VCaP (cell line): ENCODE data around the gene CCR5.
A peak's percentile ranks its signal among the peaks of the same experiment; 100 is the strongest.
"Not testable (repeated sequence)": the region's sequence is repeated elsewhere in the genome, so short reads cannot be mapped to it uniquely, and the experiment has no call there.

Experiments used
- H3K27ac ChIP-seq: fragments of 450-650 bp; 2 replicates; pipeline ENCODE4 v1.5.1; 2017
- TF ChIP-seq, protein P1 (sequence below): fragments of 450-650 bp; conservative IDR thresholded peaks from 2 replicates; pipeline ENCODE4 v1.5.1; 2017; ENCODE audit warnings: mild to moderate bottlenecking, moderate library complexity

CCR5 gene

DNA sequence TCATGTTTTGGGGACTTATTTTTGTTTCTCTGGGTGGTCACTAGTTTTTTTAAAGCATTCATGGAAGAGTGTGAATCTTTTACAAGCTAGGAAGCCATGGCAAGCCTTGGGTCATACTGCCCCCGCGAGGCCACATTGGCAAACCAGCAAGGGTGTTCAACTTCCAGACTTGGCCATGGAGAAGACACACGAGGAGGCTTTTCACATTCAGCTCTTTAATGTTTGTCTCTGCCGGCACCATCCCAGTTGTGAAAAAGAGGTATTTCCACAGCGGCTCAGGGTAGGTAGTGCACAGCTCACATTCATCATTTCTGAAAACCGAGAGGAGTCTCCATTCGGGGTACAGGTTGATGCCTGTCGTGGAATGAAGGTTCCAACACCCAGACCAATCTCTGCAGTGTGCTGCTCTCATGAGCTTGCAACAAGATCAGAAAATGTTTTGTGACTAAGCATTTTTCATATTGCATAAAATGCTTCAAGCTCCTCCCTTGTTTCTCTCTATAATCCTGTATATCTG lies 7.7 kb downstream of the CCR5 start:
- H3K27ac ChIP-seq = no peak overlapping the region
- TF ChIP-seq, protein P1, sequence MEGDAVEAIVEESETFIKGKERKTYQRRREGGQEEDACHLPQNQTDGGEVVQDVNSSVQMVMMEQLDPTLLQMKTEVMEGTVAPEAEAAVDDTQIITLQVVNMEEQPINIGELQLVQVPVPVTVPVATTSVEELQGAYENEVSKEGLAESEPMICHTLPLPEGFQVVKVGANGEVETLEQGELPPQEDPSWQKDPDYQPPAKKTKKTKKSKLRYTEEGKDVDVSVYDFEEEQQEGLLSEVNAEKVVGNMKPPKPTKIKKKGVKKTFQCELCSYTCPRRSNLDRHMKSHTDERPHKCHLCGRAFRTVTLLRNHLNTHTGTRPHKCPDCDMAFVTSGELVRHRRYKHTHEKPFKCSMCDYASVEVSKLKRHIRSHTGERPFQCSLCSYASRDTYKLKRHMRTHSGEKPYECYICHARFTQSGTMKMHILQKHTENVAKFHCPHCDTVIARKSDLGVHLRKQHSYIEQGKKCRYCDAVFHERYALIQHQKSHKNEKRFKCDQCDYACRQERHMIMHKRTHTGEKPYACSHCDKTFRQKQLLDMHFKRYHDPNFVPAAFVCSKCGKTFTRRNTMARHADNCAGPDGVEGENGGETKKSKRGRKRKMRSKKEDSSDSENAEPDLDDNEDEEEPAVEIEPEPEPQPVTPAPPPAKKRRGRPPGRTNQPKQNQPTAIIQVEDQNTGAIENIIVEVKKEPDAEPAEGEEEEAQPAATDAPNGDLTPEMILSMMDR = peak; percentile 81

DNA sequence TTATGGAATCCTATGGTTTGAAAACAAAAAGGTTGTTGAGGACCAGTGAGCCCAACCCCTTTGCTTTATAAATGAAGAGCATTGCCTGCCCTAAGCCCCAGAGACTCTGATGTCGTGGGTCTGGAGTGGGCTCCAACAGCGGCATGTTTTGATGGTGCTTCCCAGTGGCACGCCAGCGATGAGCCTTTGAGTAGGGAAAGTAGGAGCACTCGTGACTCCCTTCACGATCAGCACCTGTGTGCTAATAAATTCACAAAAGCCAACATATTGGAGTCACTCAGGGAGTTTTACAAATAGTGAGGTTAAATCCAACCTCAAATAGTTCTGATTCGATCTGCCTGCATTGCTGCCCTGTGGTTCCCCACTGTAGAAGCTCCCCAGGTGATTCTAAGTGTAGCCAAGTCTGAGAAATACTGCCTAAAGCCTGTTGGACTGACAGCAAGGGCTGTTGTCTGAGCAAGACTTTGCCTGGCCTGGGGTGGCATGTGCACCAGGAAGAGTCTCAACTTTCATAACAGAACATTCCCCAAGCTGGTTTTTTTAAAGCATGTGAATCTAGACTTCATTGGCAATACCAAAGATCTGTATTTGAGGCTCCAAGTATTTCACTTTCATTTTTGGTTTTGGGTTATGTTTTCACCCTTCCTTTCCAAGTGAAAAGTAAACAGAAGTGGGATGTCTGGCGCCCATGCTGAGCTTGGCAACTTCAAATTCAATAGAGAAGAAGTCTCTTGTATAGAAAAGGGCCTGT lies 9.9 kb downstream of the CCR5 start:
- TF ChIP-seq, protein P1 = no peak
- peak overlapping the region; percentile 10; the same call in 1 of the 2 replicates for H3K27ac ChIP-seq

DNA sequence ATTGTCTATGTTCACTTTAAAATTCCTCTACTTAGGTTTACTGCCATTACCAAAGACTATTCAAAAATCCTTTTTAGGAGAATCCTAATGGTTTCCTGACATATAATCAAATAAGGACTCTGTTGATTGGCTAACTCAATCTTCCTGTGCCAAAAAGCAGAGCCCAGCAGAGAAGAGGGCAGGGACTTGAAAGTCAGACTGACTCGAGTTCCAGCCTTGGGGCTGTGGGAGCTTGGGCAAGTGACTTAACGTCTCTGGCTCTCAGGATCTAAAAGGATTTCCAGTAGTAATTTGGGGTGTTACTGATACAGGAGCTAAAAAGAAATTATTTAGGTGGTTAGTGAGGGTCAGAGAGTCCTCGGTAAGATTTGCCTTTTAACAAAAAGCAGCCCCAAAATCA lies 10.9 kb downstream of the CCR5 start:
- H3K27ac ChIP-seq = peak overlapping the region; percentile 63
- TF ChIP-seq, protein P1 = no peak

DNA sequence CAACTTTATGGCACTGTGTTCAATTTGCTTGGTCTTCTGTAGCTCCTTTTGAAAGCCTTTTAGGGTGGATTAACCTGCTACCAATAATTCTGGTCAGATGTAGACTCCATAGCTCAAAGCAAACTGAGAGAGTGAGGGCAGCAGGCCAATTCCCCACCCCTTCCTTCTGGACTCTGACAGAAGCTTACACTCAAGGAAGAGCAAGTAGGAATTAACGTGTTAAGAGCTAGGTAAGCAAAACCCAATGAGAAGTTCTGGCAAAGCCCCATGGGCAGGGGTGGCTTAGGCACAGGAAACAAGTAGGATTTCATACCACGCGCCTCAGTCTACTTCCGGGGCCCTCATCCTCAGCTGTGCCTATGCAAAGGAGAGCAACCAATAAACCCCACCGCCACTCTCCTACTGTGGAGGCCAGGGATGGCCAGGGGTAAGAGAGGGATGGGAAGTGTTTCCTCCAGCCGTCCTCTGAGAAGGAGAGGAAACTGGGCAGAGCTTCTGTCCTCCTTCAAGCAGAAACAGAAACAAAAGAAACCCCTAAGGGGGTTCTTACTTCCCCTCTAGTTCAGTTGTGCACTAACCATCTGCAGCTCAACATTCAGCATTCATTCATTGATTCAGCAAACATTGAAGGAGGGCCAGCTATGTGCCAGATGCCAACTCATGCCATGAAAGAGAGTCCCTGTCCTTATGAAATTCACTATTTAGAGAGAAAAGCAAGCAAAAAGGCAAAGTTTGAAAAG lies 12.6 kb downstream of the CCR5 start:
- TF ChIP-seq, protein P1 = no peak
- peak overlapping the region; percentile 63 for H3K27ac ChIP-seq

DNA sequence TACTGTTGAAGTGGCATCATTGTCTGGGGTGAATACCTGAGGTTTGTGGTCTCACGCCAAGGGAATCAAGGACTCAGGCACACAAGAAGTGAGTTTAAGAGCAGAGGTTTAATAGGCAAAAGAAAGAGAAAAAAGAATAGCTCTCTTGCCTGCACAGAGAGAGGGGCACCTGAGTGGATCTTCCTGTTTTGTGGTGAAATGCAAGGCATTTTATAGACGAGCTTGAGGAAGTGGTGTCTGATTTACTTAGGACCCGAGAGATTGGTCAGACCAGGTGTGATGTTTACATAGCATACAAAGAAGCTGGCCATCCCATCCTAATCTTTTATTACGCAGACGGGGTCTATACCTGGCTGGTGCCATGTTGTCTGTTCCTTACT lies 13.2 kb downstream of the CCR5 start:
- TF ChIP-seq, protein P1 = no peak
- H3K27ac ChIP-seq = peak overlapping the region; percentile 63

DNA sequence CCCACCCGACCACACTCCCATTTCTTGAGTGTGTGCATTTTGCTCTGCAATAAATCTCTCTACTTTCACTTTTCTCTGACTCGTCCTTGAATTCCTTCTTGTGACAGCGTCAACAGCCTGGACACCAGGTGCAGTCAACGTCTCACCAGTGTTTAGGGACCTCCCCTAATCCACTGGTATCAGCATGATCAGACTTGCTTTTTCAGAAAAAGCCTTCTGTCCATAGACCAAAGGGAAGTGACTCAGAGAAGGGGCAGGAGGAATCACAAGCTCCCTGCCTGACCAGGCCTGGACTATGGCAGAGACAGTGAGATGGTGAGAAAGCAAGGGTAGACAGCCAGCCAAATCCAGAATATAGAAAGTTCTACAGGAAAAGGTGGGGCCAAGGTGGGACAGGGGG lies 15.5 kb downstream of the CCR5 start:
- TF ChIP-seq, protein P1 = no peak
- no peak overlapping the region for H3K27ac ChIP-seq

DNA sequence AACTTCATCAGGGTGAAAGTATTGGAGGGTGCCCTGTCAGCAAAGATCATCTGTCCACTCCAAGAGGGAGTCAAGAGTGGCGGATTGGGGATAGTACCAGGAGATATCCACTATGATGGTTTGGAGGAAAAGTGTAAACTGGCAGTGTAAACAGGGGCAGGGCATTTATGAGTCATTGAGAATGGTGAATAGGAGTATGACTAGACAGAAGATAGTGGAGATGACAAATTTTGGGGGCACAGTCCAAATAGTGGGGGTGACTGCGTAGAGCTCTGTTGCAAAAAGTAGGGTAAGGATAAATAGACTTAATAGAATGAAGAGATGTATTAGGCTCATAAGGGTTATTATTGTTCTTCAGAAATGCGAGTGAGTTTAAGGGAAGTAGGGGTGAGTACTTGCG lies 18.1 kb downstream of the CCR5 start:
- H3K27ac ChIP-seq = not testable (repeated sequence)

DNA sequence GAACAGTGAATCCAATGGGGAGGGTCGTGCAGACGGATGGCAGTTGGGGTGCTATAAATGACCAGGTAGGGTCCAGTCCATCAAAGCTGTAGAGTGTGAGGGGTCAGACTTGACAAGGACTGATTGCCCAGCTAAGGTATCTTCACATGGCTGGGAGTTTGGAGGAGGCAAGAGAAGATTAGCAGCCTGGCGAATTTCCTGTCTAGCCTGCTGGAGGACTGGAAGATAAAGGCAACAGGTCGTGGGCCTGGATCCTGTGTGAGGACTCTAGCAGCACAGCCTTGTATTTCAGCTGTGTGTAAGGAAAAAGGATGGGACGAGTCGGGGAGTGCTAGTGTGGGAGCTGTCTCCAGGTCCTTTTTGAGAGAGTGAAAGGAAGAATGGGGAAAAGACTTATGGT lies 18.6 kb downstream of the CCR5 start:
- TF ChIP-seq, protein P1 = no peak
- H3K27ac ChIP-seq = no peak overlapping the region

DNA sequence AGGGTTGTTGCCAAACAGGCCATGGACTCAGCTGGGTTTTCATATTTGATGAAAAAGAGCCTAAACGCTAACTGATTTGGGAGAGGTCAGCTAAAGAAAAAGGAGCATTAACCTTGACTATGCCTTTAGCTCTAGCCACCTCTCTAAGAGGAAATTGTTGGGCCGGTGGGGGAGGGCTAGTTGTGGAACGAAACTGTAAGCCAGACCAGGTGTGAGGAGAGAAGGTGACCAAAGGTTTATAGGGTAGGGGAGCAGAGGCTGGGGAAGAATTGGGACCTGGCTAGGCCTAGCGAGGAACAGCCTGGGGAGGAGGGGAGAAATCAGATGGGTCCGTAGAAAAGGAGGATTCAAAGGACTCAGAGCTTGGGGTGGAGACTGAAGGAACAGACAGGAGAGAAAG lies 20.8 kb downstream of the CCR5 start:
- not testable (repeated sequence) for H3K27ac ChIP-seq
